Measurements from ENCODE around the gene SV2B. TPM values are rescaled to one million over a fixed set of nuclear protein-coding genes. Genes with fewer than 3 reads are reported as not detected.
"Not testable (repeated sequence)": the region's sequence is repeated elsewhere in the genome, so short reads cannot be mapped to it uniquely, and the experiment has no call there.

The SV2B gene
- total RNA-seq, 1 donor from 2014 or later, result 0.64 TPM

DNA sequence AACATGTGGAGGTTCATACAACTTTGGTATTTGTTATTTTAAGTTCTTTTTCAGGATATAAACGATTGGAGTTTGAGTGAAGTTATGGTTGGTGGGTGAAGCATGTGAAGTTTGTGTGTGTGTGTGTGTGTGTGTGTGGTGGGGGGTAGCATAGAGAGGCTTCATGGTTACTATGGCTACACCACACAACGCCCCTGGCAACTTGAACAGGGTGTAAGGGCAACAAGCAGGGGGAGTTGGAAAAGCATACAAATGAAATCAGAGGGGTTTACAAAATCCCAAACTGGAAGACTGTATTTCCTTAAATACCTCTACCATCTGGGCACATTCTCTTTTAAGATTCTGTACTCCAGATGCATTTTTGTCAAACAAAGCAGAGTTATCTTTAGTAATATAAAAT is 207.5 kb downstream of the SV2B start:
- no peak for DNase-seq (ENCODE audit: low read depth in 2 of 2)

DNA sequence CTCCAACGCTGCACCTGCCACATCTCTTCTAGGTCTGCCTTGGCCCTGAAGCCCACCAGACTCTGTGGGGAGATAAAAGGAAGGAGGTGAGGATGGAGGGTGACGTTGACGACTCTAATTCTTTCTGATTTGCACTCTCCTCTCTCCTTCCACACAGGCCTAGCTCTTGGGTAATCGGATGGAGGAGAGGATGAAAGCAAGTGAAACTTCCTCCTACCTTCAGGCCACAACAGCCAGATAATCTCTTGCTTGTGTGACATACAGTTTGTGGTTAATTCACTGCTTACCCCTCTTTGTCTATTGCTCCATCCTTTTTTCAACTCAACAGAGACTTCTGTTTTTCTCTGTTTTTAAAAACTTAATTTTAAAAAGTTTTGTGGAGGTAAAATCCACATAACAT is 208.1 kb downstream of the SV2B start:
- no peak for DNase-seq (ENCODE audit: low read depth in 2 of 2)

GRCh38 chr15:91308855-91309254 is 208.8 kb downstream of the SV2B start:
- no peak for DNase-seq (ENCODE audit: low read depth in 2 of 2)

GRCh38 chr15:91311986-91312385 is 211.9 kb downstream of the SV2B start:
- DNase-seq (ENCODE audit: low read depth in 2 of 2), result no peak

DNA sequence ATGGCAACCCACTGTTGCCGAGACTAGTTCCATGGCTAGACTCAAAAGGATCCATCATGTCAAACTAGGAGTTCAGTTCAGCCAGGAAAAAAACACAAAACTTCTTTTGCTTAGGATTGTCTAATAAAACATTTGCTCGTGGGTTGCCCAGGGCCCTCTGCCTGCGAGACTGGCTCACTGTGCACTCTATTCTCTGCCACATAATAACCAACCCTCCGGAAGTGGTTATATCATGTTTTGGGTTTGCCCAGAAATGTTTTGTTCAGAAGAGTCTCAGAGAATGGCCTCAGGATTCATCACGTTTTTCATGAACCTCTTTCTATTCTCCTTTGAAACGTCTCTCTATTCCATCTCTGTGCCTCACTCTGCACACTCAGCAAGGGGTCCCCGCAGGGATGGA is 216.1 kb downstream of the SV2B start:
- DNase-seq (ENCODE audit: low read depth in 2 of 2), result no peak

- no peak for DNase-seq (ENCODE audit: low read depth in 2 of 2)
Measured at GRCh38 chr15:91318516-91318915, 218.5 kb downstream of the SV2B start.

DNA sequence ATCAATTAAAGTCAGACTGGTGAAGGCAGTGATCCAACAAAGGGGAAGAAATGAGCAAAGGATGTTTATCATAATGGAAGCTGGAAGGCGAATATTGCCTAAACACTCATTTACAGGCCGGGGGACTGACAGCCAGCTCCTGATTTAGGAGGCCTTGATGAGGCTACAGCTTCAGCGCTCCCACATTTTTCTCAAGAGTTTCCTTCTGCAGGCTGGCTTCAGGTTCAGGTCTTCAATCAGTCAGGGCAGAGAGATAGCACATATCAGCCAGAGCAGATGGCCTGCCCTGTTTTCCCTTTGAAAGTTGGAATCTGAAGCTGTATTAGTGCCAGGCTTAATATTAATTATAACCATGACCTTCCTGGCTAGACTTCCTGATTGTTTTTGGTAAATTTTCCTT is 218.9 kb downstream of the SV2B start:
- DNase-seq (ENCODE audit: low read depth in 2 of 2), result no peak

- no peak for DNase-seq (ENCODE audit: low read depth in 2 of 2)
Measured at GRCh38 chr15:91319371-91320059, 219.5 kb downstream of the SV2B start.

DNA sequence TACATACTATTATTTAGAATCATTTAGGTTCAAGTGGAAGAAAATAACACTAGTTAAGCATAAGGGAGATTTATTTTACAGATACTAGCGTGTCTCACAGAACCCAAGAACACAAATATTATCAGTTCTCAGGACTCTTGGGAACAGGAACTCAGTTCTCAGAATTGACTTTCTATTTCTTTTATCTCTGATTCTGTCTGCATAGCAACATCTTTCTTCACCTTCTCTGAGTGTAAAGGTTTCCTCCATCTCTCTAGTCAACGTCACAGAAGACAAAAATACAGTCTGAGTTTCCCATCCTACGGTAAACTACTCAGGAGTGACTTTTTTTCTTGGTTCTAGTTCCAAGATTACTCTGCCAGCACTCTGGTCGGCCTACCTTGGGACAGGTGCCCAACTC is 220.0 kb downstream of the SV2B start:
- DNase-seq (ENCODE audit: low read depth in 2 of 2), result no peak

GRCh38 chr15:91329914-91330313 is 229.9 kb downstream of the SV2B start:
- no peak for DNase-seq (ENCODE audit: low read depth in 2 of 2)

- DNase-seq (ENCODE audit: low read depth in 2 of 2), result no peak
Measured at GRCh38 chr15:91331581-91331980, 231.5 kb downstream of the SV2B start.

GRCh38 chr15:91335702-91336101 is 235.6 kb downstream of the SV2B start:
- no peak for DNase-seq (ENCODE audit: low read depth in 2 of 2)

DNA sequence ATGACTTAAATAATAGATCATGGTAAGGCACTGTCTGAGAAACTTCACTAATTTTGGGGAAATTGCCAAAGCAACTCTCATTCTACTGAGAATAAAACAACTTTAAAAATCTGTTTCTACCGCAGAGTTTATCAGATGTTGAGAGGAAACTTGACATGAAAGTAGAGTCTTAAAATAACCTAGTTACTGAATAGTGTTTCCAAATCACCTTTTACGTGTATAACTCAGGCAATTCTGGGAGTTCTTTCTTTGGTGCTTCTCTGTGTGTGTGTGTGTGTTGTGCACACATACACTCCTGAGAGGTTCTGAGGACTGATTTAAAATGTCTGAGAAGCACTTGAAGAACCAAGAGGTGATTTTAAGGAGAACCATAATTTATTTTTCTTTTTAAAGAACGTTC is 236.6 kb downstream of the SV2B start:
- DNase-seq (ENCODE audit: low read depth in 2 of 2), result no peak

GRCh38 chr15:91338766-91339165 is 238.7 kb downstream of the SV2B start:
- DNase-seq (ENCODE audit: low read depth in 2 of 2), result no peak

DNA sequence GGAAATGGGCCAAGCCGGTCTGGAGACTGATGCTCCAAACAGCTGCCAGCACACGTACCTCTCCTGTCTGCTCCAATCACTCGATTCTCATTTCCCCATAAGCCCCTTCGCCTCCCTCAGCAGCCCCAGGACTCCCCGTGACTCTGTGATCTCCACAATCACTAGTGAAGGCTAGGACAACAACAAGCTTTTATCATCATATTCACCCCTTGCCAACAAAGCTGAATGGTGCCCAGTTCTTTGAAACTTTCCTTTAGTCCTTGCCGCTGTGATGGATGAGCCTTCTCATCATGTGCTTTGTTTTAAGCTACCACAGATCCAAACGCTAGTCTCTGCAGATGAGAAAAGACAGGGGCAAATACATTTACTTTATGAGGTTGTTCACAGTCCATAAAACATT is 242.0 kb downstream of the SV2B start:
- no peak for DNase-seq (ENCODE audit: low read depth in 2 of 2)

DNA sequence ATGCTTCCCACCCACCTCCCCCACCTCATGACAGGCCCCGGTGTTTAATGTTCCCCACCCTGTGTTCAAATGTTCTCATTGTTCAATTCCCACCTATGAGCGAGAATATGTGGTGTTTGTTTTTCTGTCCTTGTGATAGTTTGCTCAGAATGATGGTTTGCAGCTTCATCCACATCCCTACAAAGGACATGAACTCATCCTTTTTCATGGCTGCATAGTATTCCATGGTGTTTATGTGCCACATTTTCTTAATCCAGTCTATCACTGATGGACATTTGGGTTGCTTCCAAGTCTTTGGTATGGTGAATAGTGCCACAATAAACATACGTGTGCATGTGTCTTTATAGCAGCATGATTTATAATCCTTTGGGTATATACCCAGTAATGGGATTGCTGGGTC is 244.9 kb downstream of the SV2B start:
- not testable (repeated sequence) for DNase-seq (ENCODE audit: low read depth in 2 of 2)

GRCh38 chr15:91345736-91346135 is 245.7 kb downstream of the SV2B start:
- DNase-seq (ENCODE audit: low read depth in 2 of 2), result no peak

DNA sequence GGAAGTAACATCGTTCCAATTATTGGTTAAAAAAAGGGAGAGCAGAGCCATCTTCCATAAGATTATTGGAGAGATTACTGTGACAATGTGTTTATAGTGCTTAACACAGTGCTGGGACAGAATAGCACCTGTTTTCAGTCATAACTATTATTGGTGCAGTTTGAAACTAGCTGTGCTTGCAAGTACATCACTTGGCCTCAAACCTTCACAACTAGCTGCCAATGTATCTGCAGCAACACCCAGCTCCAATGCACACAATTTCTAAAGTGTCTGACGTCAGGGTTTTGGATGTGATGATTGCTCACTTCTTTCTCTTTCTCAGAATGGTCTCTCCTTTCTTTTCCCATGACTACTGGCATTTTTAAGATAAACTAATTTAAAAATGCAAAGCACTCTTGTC is 246.2 kb downstream of the SV2B start:
- no peak for DNase-seq (ENCODE audit: low read depth in 2 of 2)

DNA sequence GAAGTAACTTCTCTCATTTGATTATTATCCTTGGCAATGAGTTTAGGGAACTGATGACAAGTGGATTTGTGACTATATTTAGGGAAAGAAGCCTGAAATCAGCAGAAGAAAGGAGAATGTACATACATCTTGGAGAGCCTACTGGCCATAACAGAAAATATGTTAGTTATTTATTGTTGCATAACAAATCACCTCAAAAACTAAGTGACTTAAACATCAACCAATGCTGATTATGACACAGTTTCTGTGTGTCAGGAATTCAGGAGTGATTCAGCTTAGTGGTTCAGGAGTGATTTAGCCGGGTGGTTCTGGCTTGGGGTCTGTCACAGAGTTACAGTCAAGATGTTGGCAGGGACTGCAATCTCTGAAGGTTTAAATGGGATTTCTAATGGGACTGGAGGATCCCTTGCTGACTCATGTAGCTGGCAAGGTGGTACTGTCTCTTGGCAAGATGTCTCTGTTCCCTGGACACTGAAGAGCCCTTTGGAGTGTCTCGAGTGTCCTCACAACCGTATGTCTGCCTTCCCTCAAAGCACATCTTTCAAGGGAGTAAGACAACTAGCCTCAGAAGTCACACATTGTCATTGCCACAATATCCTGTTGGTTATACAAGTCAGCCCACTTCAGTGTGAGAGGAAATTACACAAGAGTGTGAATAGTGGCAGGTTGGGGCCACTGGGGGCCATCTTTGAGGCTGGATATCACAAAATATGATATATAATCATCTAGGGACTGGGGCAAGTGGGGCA is 248.9 kb downstream of the SV2B start:
- no peak for DNase-seq (ENCODE audit: low read depth in 2 of 2)

Measured in dermis microvascular lymphatic vessel endothelial cell (primary cell).